Measurements from ENCODE around the gene SLTM.
"Not testable (repeated sequence)": the region's sequence is repeated elsewhere in the genome, so short reads cannot be mapped to it uniquely, and the experiment has no call there.

SLTM gene

GRCh38 chr15:58926823-58927222, 6.7 kb downstream of the SLTM start:
- DNase-seq (ENCODE audit: low spot score): no peak

GRCh38 chr15:58924327-58924726, 9.2 kb downstream of the SLTM start:
- no peak for DNase-seq (ENCODE audit: low spot score)

- DNase-seq (ENCODE audit: low spot score): no peak
These were observed 9.7 kb downstream of the SLTM start for GRCh38 chr15:58923696-58924300.

- DNase-seq (ENCODE audit: low spot score): no peak
These were observed 10.2 kb downstream of the SLTM start for GRCh38 chr15:58923284-58923683.

GRCh38 chr15:58921267-58921790, 12.2 kb downstream of the SLTM start:
- no peak for DNase-seq (ENCODE audit: low spot score)

- not testable (repeated sequence) for DNase-seq (ENCODE audit: low spot score)
These were observed 13.0 kb downstream of the SLTM start for GRCh38 chr15:58920447-58920846.

- no peak for DNase-seq (ENCODE audit: low spot score)
These were observed 14.2 kb downstream of the SLTM start for GRCh38 chr15:58919232-58919631.

GRCh38 chr15:58918239-58918638, 15.2 kb downstream of the SLTM start:
- no peak for DNase-seq (ENCODE audit: low spot score)

- DNase-seq (ENCODE audit: low spot score): not testable (repeated sequence)
These were observed 15.8 kb downstream of the SLTM start for GRCh38 chr15:58917613-58918129.

- no peak for DNase-seq (ENCODE audit: low spot score)
These were observed 16.5 kb downstream of the SLTM start for GRCh38 chr15:58916962-58917361.

- no peak for DNase-seq (ENCODE audit: low spot score)
These were observed 23.0 kb downstream of the SLTM start for GRCh38 chr15:58910456-58910855.

GRCh38 chr15:58909616-58910015, 23.9 kb downstream of the SLTM start:
- DNase-seq (ENCODE audit: low spot score): peak; percentile 19

- no peak for DNase-seq (ENCODE audit: low spot score)
These were observed 24.7 kb downstream of the SLTM start for GRCh38 chr15:58908550-58909309.

- no peak for DNase-seq (ENCODE audit: low spot score)
These were observed 32.8 kb downstream of the SLTM start for GRCh38 chr15:58900631-58901030.

GRCh38 chr15:58898150-58898680, 35.3 kb downstream of the SLTM start:
- no peak for DNase-seq (ENCODE audit: low spot score)

GRCh38 chr15:58889363-58889762, 44.1 kb downstream of the SLTM start:
- no peak for DNase-seq (ENCODE audit: low spot score)

- DNase-seq (ENCODE audit: low spot score): no peak
These were observed 46.6 kb downstream of the SLTM start for GRCh38 chr15:58886921-58887320.

- not testable (repeated sequence) for DNase-seq (ENCODE audit: low spot score)
These were observed 49.6 kb downstream of the SLTM start for GRCh38 chr15:58883926-58884325.

- DNase-seq (ENCODE audit: low spot score): no peak
These were observed 51.2 kb downstream of the SLTM start for GRCh38 chr15:58882243-58882642.

GRCh38 chr15:58880320-58880719, 53.2 kb downstream of the SLTM start:
- DNase-seq (ENCODE audit: low spot score): no peak

- no peak for DNase-seq (ENCODE audit: low spot score)
These were observed 55.3 kb downstream of the SLTM start for GRCh38 chr15:58877999-58878825.
